COLO668 (cell line): ENCODE measurements around the gene PDK4.

ENCODE experiments used
- DNase-seq: peaks from one replicate; lab custom pipeline; 2025; ENCODE audit not compliant: unreplicated experiment; lab: John Stamatoyannopoulos, UW

The PDK4 gene

DNA sequence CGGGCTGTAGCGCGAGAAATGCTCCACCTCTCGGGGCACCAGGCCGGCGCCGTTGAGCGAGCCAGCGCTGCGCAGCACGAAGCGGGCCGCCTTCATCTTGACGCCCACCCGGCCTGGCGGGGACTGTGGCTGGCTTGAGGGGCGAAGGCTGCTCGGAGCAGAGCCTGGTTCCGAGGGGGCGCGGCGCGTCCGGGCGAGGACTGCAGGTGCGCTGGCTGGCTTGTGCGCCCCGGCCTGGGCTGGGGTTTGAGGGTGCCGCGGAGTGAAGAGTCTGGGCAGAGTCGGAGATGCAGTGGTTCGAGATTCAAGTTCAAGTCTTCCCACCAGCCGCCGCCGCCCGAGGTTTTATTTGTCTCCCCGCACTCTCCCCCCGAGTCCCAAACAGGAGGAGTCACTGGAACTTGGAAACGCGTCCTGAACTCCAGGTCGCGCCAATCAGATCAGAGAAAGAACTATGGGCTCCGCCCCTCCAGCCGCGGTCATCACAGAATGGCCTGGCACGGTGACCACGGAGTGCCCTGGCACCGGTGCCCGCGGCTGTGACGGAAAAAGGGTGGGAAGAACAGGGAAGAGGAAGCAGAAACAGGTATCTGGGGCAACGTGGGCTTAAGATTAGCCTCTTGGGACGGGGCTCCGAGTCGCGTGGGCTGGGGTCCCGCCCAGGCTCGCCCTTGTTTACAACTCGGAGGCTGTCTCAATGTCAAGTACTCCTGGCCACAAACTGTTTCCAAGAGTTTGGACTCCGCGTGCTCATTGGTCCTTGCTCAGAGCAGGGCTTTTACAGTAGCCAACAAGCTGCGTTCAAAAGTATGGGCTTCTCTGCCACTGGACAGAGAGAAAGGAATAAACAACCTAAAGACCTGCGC lies at the start of gene PDK4:
PDK4 (minus strand) TSS at position 319 of the 866 bp plus-strand sequence; CDS start at position 96, 223 bp downstream.
- peak; percentile 43 for DNase-seq

GRCh38 chr7:95642173-95642572 lies 45.9 kb upstream of the PDK4 start:
- no peak for DNase-seq

GRCh38 chr7:95636140-95636940 lies 40.0 kb upstream of the PDK4 start:
- no peak for DNase-seq

- no peak for DNase-seq
These were observed 36.3 kb upstream of the PDK4 start for GRCh38 chr7:95632609-95633008.

DNA sequence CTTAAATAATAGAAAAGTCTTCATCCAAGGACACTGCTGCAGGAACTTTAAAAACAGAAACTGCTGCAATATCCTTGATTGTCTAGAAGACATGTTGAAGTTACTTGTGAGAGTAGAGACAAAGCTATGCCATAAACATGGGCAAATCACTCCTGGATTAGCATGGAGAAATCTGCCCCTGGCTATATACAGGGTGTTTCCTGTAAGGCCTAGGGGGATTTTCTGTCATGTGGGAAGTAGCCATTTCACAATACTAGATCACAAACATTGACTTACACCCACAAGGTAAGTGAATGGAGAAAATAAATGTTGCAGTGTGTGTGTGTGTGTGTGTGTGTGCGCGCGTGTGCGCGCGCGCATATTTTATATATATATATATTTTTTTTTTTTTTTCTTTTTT lies 35.2 kb upstream of the PDK4 start:
- DNase-seq, result no peak

DNA sequence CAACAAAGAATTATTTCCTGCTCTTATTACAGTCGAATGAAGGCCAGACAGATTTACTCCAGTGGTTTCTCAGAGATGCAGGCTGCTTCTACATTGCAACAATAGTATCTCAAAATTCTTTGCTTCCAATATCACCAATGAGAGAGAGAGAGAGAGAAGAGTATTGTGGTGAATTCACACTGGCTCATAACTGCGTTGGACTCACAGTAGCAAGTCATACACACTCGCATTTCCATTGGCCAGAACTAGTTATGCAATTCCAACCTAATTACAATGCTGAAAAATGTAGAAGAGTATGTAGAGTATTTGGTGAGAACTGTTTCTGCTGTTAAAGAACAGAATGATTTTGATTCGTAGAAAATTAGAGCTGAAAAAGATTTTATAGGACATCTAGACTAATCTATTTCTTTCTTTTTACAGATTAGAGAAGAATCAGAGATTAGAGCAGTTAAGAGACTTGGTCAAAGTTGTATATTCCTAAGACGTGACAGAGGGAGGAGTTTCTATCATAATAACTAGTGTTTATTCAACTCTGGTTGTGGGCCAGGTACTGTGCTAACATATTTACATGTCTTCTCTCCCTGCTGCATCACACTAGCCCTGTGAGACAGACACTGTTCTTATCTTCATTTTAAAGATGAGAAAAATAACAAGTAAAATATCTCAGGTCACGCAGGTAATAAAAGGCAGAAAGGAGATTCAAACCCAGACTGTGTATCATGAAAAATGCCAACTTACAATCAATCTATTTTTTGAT lies 34.6 kb upstream of the PDK4 start:
- no peak for DNase-seq

DNA sequence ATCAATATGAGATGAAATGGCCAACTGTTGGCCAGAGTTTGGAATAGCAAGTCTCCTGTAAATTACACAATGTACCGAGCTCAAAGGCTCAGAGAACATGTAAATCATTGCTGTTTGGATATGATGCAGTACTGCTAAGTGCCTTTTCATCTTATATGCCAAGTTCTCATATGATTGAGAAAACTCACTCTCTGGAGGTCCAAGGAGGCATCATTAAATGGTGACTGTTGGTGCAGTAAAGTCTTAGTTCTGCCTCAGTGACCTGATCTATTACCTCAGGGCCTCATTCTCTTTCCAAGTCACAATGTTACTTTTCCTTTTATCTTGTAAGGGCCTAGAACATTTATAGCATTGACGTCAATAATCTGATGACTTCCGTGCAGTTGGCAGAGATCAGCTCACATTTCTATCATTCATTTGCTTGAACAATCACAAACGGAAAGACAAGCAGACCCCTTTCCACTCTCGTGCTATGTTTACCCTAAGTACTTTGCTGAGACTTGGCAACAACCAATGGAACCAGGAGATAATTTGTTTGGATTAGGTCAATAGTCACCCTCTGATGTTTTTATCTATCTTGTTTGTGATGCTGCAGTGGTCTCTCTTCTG lies 32.6 kb upstream of the PDK4 start:
- DNase-seq, result no peak

GRCh38 chr7:95623788-95624187 lies 27.5 kb upstream of the PDK4 start:
- DNase-seq, result no peak

- no peak for DNase-seq
These were observed 26.5 kb upstream of the PDK4 start for GRCh38 chr7:95622859-95623258.

DNA sequence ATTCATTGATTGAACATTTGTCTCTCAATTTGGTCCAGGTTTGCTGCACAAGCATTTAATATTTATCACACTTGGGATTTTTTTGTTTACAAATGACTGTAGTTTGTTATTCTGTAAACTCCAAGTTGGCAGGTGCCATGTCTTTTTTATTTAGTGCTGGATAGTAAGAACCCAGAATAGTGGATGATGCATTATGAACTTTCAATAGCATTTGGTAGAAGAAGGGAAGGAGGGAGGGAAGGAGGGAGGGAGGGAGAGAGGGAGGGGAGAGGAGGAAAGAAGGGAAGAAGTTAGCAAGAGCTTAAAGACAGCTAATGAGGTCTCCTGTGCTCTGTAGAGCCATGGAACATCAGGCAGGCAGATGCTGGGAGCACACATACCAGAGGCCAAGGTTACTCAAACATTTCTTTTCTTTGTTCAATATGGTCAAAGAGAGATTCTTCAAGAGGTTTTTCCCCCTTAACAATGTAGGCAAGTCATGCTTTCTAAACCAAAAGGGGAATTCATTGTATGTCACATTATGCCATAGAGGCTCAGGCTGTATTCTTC lies 25.8 kb upstream of the PDK4 start:
- DNase-seq, result no peak

- DNase-seq, result no peak
These were observed 25.1 kb upstream of the PDK4 start for GRCh38 chr7:95621404-95621803.

- no peak for DNase-seq
These were observed 24.3 kb upstream of the PDK4 start for GRCh38 chr7:95620631-95621030.

- DNase-seq, result no peak
These were observed 23.6 kb upstream of the PDK4 start for GRCh38 chr7:95619921-95620320.

DNA sequence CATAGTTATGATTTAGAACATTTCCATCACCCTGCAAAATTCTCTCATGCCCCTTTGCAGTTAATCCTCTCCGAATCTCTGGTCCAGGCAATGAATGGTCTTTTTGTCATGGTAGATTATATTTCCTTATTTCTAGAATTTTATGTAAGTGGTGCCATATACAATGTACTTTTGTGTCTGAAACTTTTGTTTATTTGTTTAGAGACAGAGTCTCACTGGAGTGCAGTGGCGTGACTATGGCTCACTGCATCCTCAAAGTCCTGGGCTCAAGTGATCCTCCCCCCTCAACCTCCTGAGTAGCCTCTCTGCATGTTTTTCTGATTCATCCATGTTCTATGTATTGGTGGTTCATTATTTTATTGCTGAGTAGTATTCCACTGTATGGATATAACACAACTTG lies 23.2 kb upstream of the PDK4 start:
- no peak for DNase-seq

DNA sequence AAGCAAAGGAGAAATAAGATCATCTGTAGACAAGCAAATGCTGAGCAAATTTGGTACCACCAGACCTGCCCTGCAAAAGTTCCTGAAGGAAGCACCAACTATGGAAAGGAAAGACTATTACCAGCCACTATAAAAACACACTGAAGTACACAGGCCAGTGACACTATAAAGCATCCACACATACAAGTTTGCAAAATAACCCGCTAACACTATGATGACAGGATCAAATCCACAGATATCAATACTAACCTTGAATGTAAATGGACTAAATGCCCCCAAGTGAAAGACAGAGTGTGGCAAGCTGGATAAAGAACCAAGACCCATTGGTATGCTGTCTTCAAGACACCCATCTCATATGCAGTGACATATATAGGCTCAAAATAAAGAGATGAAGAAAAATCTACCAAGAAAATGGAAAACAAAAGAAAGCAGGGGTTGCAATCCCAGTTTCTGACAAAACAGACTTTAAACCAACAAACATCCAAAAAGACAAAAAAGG lies 18.2 kb upstream of the PDK4 start:
- DNase-seq, result no peak

DNA sequence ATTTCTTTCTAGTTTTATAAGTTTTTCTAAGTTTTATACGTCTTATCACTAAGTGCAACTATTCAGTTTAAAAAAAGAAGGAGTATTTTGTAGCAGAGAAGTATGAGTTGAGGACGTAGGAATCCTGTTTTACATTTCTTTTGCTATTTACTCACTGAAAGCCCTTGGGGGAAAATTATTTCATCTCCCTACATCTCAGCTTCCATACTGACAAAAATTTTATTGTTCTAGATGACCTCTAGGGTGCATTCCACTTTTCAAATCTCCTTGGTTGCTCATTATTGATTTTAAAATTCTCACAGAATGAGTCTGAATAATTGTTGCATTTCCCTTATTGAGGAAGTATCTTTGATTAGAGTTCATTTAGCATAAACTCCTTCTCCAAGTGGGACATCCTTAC lies 14.9 kb upstream of the PDK4 start:
- DNase-seq, result no peak

DNA sequence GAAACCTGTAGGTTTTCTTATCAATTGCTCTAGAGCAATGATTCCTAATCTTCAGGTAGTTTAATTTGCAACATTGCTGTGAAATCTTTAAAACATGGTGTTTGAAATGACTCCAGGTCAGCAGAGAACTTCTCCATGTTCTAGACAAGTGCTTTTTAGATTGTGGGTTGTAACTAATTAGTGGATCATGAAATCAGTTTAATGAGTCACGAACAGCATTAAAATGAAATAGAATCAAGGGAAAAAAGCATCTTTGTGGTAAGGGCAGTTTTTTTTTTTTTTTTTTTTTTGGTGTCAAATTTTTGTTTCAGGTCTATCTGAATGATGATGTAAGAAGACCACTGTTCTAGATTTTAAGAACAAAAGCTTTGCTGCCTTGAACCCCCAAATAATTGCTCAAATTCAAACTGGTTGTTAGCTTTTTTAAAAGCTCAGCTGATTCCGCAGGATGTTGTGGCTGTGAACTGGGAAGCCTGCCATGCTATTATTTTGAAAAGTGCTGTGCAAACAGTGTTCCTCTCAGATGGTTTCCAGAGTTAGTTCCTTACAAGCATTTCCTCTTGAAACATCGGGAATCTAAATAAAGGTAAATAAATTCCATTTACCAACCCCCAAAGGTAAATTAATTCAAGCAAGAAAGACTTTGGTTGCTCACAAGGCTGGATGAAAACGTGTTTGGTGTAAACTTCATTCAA lies 13.1 kb upstream of the PDK4 start:
- peak; percentile 27 for DNase-seq

DNA sequence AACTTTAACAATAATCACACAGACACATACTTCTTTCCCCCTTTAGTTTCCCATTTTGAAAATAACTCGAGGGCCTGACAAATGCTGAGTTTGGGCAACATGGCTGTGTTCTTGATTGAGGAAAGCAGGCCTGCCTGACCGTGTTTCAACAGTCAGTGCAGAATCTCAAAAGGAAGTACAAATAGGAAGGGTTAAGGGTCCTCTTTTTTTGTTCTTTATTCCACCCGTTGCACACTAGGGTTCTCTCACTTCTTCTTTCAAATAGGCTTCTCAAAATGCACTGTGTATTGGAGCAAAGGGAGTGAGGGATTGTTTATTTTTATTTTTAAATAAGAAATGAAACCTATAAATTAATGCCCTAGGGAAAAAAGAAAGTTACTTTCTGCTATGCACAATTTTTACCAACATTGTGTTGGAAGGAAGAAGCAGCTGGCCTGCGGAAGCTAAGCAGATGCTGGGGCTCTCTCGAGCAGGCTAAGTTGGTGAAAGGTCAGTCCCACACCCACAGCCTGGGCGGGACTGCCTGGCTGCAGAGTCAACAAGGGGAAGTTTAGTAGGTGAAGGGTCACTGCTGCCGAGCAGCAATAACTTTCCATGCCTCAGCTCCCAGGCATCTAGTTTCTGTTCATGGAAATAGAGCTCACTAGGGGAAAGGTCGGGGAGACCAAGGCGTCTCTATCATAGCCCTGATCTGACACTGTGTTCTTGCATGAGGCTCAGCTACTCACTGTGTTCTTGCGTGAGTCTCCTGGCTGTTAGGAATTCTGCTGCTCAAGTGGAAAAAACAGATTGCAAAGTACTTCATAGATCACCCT lies 12.2 kb upstream of the PDK4 start:
- peak; percentile 58 for DNase-seq

- no peak for DNase-seq
These were observed 11.2 kb upstream of the PDK4 start for GRCh38 chr7:95607561-95607960.
